Epidermal melanocyte (primary cell): ENCODE results near the gene IQGAP1.
A peak's percentile ranks its signal among the peaks of the same experiment; 100 is the strongest.

Experiments
- DNase-seq: peaks from one replicate; pipeline ENCODE4 v3.0.0; 2011; ENCODE audit warnings: low spot score; ENCODE audit not compliant: insufficient read length

The IQGAP1 gene

DNA sequence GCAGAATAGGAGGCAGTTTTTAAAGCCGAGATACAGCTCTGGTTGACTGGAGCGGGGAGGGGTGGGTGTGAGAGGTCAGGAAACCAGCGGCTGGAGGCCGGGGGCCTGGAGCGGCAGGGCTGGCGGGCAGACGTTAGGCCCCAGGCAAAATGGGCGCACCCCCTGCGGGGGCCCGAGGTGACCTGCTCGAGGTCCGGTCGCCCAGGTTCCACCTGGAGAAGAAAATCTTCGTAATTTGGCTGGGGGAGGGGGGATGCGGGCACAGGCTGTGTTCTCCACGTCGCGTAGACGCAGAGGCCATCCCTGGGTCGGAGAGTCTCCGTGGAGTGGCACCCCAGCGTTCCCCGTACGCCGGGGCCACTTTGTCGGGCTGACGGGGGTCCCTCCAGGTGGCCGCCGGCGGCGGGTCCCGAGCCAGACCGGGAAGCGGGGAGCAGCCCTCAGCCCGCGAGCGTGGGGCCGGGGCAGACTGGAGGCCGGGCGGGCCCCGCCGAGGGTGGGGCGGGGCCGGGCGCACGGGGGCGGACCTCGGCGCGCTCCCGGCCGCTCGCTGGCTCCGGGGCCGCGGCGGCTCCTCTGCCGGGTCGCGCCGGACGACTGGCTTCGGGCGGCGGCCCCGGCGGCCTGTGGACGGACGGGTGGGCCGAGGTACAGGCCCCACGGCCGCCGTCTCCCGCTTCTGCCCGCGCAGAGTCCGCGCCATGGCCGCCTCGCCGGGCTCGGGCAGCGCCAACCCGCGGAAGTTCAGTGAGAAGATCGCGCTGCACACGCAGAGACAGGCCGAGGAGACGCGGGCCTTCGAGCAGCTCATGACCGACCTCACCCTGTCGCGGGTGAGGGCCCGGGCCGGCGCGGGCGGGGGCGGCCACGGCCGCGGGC lies 141.6 kb downstream of the IQGAP1 start, which contains the start of gene CRTC3:
Gene CRTC3, plus strand, starts transcription at position 553 of the 879 bp plus-strand sequence. Its CDS starts 149 bp downstream, at position 702.
- DNase-seq, result peak; percentile 67

DNA sequence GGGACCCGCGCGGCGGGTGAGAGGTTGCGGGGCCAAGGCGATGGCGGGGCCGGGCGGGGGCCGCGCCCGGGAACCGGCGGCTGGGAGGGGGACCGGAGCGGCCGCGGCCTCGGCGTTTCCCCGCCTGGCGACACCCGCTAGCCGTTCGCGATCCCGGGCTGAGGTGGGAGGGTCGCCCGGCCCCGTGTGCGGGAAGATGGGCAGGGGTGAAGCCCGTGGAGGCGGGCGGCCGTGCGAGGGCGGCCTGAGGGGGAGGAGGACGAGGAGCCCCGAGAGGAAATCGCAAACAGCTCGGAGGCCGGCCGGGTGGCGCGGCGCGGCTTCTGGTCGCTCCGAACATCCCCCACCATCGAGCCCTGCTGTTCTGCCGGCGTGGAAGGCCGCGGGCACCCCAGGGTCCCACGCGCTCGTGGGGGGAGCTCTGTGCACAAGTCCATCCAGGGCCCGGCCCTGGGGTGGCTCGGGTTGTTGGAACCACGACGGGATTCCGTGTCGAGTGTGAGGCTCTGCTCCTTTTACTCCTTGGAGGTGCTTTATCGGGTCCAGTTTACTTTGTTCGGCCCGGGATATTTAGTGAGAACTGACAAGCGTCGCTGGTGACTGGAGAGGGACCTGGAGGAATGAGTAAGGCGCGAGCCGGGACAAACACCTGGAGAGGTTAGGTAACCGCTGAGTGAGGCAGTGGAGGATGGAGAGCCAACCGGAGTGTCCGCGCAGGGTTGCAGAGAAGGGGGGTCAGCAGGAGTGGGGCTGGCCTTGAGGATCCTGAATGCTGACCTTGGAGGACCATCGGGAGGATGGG lies 142.4 kb downstream of the IQGAP1 start:
- DNase-seq, result peak; percentile 55

- no peak for DNase-seq
Measured at GRCh38 chr15:90531147-90531546, 143.1 kb downstream of the IQGAP1 start.

DNA sequence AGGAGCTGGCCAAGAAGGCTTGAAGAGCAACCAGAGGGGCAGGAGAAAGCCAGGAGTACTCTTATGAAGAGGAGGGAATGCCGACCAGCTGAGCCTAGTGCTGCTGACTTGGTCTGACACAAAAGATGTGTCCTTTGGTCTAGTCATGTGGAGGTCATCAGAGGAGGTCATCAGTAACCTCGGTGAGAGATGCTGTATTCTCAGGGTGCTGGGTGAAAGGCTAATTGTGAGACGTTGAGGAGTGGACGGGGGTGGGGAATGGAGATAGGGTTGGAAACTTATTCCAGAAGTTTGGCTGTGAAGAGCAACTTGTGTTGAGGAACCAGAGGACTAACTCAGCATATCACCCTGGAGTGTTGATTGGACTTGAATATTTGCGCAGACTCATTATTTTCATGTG lies 147.2 kb downstream of the IQGAP1 start:
- DNase-seq, result no peak

DNA sequence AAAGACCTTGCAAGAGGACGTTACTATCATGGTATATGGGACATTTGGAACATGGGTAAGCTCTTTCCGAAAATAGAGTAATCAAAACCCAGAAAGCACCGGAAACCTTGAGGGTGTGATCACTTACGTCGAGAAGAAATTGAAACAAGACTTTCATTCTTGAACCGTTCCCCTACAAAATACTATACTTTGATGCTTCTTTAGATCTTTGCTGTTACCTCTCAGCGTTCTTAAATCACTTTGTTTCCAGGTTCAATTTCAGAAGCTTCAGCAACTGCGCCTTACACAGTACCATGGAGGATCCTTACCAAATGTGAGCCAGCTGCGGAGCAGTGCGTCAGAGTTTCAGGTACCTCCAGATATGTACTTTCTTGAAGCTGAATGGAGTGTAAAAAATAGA lies 151.7 kb downstream of the IQGAP1 start:
- no peak for DNase-seq

DNA sequence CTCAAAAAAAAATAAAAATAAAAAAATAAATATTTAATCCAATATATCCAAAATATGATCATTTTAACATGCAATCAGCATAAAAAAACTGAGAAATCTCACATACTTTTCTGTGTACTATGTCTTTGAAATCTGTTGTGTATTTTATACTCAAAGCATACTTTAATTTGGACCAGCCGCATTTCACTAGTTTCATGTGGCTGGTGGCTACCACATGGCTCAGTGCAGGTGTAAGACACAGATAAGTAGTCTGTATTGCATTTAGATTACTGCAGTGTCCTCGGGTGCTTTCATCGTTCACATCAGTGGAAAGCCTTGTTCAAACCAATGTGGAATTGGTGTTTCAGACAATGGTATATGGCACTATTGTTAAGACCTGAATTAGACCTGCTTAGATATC lies 152.7 kb downstream of the IQGAP1 start:
- no peak for DNase-seq

- no peak for DNase-seq
Measured at GRCh38 chr15:90545095-90545494, 157.1 kb downstream of the IQGAP1 start.

DNA sequence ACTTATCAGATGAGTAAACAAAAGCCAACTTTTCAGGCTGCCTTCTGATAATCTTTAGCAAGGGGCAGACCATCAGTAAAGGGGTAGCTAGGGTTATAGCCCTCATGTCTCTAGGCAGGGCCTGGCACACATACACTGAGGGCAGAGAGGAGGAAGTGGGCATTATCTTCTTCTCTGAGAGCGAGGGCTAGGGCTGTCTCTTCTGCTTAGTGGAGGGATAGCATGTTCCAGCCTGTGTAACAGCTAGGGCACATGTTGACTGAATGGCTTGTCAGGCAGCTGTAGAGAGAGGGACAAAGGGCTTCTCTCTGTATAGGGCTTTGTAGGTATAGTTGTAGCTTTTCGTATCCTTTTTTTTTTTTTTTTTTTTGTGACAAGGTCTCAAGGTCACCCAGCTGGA lies 159.5 kb downstream of the IQGAP1 start:
- no peak for DNase-seq

DNA sequence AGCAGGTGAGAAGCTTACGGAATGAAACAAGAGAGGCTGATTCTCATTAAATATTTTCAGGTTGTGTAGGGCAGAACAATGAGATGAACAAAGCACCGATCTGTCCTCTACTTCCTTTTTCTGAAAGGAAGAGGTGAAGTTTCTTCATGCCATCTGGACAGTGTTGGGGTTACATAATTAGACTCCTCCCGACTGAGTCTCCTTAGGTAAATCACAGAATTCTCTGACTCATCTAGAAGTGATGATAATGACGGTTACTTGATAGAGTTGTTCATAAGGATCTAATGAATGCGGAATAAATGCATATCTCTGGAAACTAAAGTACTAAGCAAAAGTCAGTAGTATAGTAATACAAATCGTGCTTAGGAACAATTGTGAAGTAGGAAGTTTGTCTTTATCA lies 162.9 kb downstream of the IQGAP1 start:
- no peak for DNase-seq
